Panc1 (cell line): ENCODE results near the gene PDCD10.

Source experiments
- CTCF ChIP-seq: fragments of 450-650 bp; IDR thresholded peaks from 2 replicates; pipeline ENCODE4 v1.5.1; 2017; ENCODE audit warnings: mild to moderate bottlenecking
- POLR2AphosphoS5 ChIP-seq: IDR thresholded peaks from 2 replicates; pipeline ENCODE4 v1.6.1; 2012; ENCODE audit warnings: mild to moderate bottlenecking, low read depth, low read length, moderate library complexity
- TF ChIP-seq, protein P1 (sequence below), 2 experiments: IDR thresholded peaks; 2 replicates each; pipeline ENCODE4 v1.6.1; 2011 to 2012; ENCODE audit warnings: low read depth in 2 of 2, control low read depth in 1 of 2, low read length in 1 of 2, mild to moderate bottlenecking in 1 of 2, moderate library complexity in 1 of 2; ENCODE audit not compliant: insufficient read depth in 1 of 2

DNA sequence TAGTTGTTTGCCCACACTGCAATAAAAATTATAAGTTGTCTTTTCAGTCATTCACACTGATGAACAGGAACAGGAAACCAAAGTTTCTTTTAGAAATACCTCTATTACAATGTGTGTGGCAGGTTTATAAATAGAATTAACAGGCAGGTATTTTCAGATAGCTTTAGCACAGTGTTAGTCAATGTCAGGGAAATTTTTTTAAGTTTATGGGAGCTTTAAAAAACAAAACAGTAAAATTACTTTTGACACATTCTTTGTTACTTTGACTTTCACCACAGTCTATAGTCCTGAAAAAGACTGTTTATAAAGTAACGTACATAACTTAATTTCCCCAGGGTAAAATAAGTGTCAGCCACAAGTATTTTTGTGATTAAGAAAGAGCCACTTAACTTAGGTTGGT is 38.9 kb upstream of the PDCD10 start:
- TF ChIP-seq, protein P1, sequence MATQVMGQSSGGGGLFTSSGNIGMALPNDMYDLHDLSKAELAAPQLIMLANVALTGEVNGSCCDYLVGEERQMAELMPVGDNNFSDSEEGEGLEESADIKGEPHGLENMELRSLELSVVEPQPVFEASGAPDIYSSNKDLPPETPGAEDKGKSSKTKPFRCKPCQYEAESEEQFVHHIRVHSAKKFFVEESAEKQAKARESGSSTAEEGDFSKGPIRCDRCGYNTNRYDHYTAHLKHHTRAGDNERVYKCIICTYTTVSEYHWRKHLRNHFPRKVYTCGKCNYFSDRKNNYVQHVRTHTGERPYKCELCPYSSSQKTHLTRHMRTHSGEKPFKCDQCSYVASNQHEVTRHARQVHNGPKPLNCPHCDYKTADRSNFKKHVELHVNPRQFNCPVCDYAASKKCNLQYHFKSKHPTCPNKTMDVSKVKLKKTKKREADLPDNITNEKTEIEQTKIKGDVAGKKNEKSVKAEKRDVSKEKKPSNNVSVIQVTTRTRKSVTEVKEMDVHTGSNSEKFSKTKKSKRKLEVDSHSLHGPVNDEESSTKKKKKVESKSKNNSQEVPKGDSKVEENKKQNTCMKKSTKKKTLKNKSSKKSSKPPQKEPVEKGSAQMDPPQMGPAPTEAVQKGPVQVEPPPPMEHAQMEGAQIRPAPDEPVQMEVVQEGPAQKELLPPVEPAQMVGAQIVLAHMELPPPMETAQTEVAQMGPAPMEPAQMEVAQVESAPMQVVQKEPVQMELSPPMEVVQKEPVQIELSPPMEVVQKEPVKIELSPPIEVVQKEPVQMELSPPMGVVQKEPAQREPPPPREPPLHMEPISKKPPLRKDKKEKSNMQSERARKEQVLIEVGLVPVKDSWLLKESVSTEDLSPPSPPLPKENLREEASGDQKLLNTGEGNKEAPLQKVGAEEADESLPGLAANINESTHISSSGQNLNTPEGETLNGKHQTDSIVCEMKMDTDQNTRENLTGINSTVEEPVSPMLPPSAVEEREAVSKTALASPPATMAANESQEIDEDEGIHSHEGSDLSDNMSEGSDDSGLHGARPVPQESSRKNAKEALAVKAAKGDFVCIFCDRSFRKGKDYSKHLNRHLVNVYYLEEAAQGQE (IDR thresholded peaks at IDR 0.05; ENCODE audit: insufficient read depth in 1 of 2, low read depth in 2 of 2, low read length in 1 of 2): no peak
- TF ChIP-seq CTCF (no peak), POLR2AphosphoS5 (no peak)
